ENCODE measurements around the gene NRDE2.
A peak's percentile ranks its signal among the peaks of the same experiment; 100 is the strongest.
"Not testable (repeated sequence)": the region's sequence is repeated elsewhere in the genome, so short reads cannot be mapped to it uniquely, and the experiment has no call there.

Gene NRDE2

DNA sequence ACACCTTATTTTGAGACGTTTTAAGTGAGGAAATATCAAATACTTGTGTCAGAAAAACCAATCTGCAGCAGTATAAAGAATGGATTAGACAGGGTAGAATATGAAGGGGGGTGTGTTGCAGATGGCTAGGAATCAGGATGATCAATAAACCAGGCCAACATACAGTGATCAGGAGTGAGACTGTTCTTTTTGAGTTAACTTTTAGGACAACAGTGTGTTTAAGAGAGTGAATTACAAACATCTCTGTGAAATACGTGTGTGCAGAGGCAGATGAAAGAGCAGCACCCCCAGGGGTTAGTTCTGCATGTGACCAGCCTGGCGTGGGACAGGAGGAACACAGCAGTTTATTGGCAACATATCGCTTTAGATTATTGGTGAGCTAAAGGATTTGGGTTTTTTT, 10.6 kb upstream of the NRDE2 start:
- TF ChIP-seq, protein P1, sequence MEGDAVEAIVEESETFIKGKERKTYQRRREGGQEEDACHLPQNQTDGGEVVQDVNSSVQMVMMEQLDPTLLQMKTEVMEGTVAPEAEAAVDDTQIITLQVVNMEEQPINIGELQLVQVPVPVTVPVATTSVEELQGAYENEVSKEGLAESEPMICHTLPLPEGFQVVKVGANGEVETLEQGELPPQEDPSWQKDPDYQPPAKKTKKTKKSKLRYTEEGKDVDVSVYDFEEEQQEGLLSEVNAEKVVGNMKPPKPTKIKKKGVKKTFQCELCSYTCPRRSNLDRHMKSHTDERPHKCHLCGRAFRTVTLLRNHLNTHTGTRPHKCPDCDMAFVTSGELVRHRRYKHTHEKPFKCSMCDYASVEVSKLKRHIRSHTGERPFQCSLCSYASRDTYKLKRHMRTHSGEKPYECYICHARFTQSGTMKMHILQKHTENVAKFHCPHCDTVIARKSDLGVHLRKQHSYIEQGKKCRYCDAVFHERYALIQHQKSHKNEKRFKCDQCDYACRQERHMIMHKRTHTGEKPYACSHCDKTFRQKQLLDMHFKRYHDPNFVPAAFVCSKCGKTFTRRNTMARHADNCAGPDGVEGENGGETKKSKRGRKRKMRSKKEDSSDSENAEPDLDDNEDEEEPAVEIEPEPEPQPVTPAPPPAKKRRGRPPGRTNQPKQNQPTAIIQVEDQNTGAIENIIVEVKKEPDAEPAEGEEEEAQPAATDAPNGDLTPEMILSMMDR (IDR thresholded peaks at IDR 0.05; ENCODE audit: low read depth, low read length), result no peak
- no peak for DNase-seq (ENCODE audit: low read depth in 2 of 2)
- H3K4me3 ChIP-seq (replicated peaks in 1 of 2; ENCODE audit: low read depth in 2 of 2, low read length in 2 of 2), result no peak overlapping the region

DNA sequence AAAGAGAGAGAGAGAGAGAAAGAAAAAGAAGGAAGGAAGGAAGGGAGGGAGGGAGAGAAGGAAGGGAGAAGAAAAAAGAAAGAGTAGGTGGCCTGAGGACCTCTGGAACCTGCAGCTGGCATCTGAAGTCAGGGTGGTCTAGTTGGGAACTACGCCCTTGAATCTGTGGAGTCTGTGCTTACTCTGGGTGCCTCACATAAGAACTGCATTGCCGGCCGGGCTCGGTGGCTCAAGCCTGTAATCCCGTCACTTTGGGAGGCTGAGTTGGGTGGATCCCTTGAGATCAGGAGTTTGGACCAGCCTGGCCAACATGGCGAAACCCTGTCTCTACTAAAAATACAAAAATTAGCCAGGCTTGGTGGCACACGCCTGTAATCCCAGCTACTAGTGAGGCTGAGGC, 10.0 kb upstream of the NRDE2 start:
- H3K4me3 ChIP-seq (replicated peaks in 1 of 2; ENCODE audit: low read depth in 2 of 2, low read length in 2 of 2), result no peak overlapping the region
- TF ChIP-seq, protein P1 (IDR thresholded peaks at IDR 0.05; ENCODE audit: low read depth, low read length), result no peak
- no peak for DNase-seq (ENCODE audit: low read depth in 2 of 2)

DNA sequence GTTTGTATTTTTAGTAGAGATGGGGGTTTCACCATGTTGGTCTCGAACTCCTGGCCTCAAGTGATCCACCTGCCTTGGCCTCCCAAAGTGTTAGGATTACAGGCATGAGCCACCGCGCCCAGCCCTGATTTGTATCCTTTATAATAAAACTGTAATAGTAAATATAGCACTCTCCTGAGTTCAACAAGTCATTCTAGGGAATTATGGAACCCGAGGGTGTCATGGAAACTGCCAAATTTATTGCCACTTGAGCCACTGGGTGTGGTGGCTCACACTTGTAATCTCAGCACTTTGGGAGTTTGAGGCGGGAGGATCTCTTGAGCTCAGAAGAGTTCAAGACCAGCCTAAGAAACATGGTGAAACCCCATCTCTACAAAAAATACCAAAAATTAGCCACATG, 9.5 kb upstream of the NRDE2 start:
- not testable (repeated sequence) for DNase-seq (ENCODE audit: low read depth in 2 of 2); H3K4me3 ChIP-seq (replicated peaks in 1 of 2; ENCODE audit: low read depth in 2 of 2, low read length in 2 of 2)

DNA sequence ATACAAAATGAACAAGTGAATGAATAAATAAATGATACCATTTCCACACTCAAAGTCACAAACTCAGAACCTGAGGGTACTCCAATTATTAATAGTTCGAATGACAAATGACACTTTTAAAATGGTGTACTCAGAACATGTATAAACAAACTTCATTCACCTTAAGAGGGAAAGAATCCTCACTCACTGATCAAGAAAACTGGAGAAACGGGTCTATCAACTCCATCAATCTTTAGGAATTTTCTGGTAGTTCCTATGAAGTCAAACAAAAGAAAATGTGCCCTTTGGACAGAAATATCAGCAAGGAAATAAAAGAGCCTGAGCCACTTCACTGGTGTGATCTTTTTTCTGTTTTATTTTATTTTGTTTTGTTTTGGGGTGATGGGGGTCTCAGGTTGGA, 5.2 kb upstream of the NRDE2 start:
- TF ChIP-seq, protein P1 (IDR thresholded peaks at IDR 0.05; ENCODE audit: low read depth, low read length), result no peak
- H3K4me3 ChIP-seq (replicated peaks in 1 of 2; ENCODE audit: low read depth in 2 of 2, low read length in 2 of 2), result no peak overlapping the region
- DNase-seq (ENCODE audit: low read depth in 2 of 2), result no peak

DNA sequence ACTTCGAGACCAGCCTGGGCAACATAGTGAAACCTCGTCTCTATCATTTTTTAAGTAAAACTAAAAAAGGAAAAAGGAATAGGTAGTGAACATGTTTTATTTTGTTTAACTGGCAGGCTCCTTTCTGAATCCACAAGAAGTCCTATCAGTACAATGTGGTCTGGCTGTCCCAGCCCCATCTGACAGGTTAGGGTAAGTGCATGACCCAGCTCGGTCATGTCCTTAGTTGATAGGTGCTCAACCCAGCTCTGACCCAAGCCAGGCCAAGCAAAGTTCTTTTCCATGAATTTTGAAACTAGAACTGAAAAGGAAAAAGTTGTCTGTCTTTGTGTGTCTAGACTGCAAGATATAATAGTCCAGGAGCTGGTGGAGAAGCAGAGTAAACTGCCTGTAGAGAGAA, 4.7 kb upstream of the NRDE2 start:
- TF ChIP-seq, protein P1 (IDR thresholded peaks at IDR 0.05; ENCODE audit: low read depth, low read length), result no peak
- DNase-seq (ENCODE audit: low read depth in 2 of 2), result no peak
- H3K4me3 ChIP-seq (replicated peaks in 1 of 2; ENCODE audit: low read depth in 2 of 2, low read length in 2 of 2), result no peak overlapping the region

DNA sequence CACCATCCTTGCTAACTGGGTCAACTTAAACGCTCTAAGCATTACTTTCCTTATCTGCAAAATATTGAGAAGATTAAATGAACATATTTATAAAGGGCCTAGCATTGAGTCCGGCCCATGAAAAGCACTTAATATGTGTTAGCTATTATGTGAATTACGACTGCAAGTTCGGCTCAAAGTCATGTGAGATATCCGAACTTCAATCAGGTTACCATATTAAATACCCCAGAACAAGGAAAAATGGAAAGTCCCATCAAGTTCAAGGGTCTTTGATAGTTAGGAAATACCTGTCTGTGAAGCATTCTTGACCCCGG, 487 bp upstream of the NRDE2 start:
- peak overlapping the region in 1 of 2 donors; percentile 39 for H3K4me3 ChIP-seq (replicated peaks in 1 of 2; ENCODE audit: low read depth in 2 of 2, low read length in 2 of 2)
- TF ChIP-seq, protein P1 (IDR thresholded peaks at IDR 0.05; ENCODE audit: low read depth, low read length), result no peak
- DNase-seq (ENCODE audit: low read depth in 2 of 2), result no peak

DNA sequence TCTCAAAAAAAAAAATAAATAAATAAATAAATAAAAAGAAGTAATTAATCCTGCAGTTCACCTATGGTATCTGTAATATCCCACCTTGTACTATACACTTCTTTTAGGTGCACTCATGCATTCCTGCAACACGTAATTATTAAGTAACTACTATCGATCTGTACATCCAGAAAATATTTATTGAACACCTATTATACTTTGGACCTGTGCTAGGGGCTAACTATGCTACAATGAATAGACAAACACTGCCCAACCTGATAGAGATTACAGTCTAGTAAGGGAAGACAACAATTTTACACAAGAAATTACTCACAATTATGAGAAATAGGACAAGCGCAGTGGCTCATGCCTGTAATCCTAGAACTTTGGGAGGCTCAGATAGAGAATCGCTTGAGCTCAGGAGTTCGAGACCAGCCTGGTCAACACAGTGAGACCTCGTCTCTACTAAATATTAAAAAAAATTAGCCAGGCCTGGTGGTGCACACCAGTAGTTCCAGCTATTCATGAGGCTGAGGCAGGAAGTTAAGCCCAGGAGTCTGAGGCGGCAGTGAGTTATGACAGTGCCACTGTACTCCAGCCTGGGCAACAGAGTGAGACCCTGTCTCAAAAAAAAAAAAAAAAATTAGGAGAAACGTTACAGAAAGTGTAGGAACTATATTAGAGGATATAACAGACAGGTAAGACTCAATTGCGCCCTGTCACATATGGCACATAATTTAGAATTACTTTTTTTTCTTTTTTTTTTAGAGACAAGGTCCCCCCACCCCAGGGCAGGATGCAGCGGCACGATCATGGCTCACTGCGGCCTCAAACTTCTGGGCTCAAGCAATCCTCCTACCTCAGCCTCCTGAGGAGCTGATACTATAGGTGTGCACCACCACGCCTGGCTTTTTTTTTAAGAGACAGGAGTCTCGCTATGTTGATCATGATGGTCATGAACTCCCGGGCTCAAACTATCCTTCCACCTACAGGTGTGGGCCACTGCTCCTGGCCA, 1.2 kb downstream of the NRDE2 start:
- TF ChIP-seq, protein P1 (IDR thresholded peaks at IDR 0.05; ENCODE audit: low read depth, low read length), result no peak
- no peak for DNase-seq (ENCODE audit: low read depth in 2 of 2)

More for the DNA sequence above, 1.2 kb downstream of the NRDE2 start:
- peak overlapping the region; percentile 65 to 66 for H3K4me3 ChIP-seq (replicated peaks in 1 of 2; ENCODE audit: low read depth in 2 of 2, low read length in 2 of 2)
